Endodermal cell (in vitro differentiated cells): ENCODE data around the gene DENND5B. TPM values are rescaled to one million over a fixed set of nuclear protein-coding genes. Genes with fewer than 3 reads are reported as not detected.
"Not testable (repeated sequence)": the region's sequence is repeated elsewhere in the genome, so short reads cannot be mapped to it uniquely, and the experiment has no call there.

Source experiments
- DNase-seq: peaks from one replicate; pipeline ENCODE4 v3.0.0-alpha.2; 2017
- H3K27ac ChIP-seq: 2 replicates; pipeline ENCODE4 v1.5.1; 2013; ENCODE audit warnings: mild to moderate bottlenecking, low read depth, low read length, moderate library complexity
- H3K27me3 ChIP-seq: 2 replicates; pipeline ENCODE4 v1.6.1; 2013; ENCODE audit warnings: mild to moderate bottlenecking, low read length, moderate library complexity; ENCODE audit not compliant: insufficient read depth, control insufficient read depth, poor library complexity, severe bottlenecking
- H3K36me3 ChIP-seq: 2 replicates; pipeline ENCODE4 v1.7.0; 2013; ENCODE audit warnings: mild to moderate bottlenecking, low read length, moderate library complexity; ENCODE audit not compliant: control insufficient read depth, insufficient read depth
- H3K4me1 ChIP-seq: one replicate; pipeline ENCODE4 v1.7.0; 2013; ENCODE audit warnings: low read length; ENCODE audit not compliant: control insufficient read depth, insufficient read depth
- H3K4me3 ChIP-seq: 2 replicates; pipeline ENCODE4 v1.5.1; 2013; ENCODE audit warnings: mild to moderate bottlenecking, low read length, moderate library complexity
- H3K9ac ChIP-seq: 2 replicates; pipeline ENCODE4 v1.6.1; 2013; ENCODE audit warnings: mild to moderate bottlenecking, low read length, moderate library complexity; ENCODE audit not compliant: poor library complexity, severe bottlenecking; ENCODE audit errors: extremely low read depth
- H3K9me3 ChIP-seq: 2 replicates; pipeline ENCODE4 v1.6.1; 2013; ENCODE audit warnings: mild to moderate bottlenecking, low read length, moderate library complexity; ENCODE audit not compliant: control insufficient read depth
- H3K27ac Mint-ChIP-seq: 2 replicates; pipeline ENCODE4 v1.8.0; 2020; ENCODE audit warnings: mixed read lengths
- H3K27me3 Mint-ChIP-seq: 2 replicates; pipeline ENCODE4 v1.8.0; 2021; ENCODE audit warnings: mild to moderate bottlenecking, mixed read lengths; ENCODE audit not compliant: insufficient read depth
- H3K36me3 Mint-ChIP-seq: 2 replicates; pipeline ENCODE4 v1.8.0; 2020; ENCODE audit warnings: low read depth, mixed read lengths
- H3K4me1 Mint-ChIP-seq: 2 replicates; pipeline ENCODE4 v1.8.0; 2020; ENCODE audit warnings: mixed read lengths
- H3K4me3 Mint-ChIP-seq: 2 replicates; pipeline ENCODE4 v1.8.0; 2020; ENCODE audit warnings: mild to moderate bottlenecking, moderate library complexity, mixed read lengths
- H3K9me3 Mint-ChIP-seq: 2 replicates; pipeline ENCODE4 v1.8.0; 2020; ENCODE audit warnings: mild to moderate bottlenecking, mixed read lengths
- CTCF ChIP-seq: fragments of 200-600 bp; sonication (generic); conservative IDR thresholded peaks from 2 replicates; pipeline ENCODE4 v1.5.0; 2021; ENCODE audit warnings: antibody characterized with exemption, mild to moderate bottlenecking
- WGBS, 2 experiments: methylation state at CpG; one replicate each; pipeline versions ENCODE4 v1.1.5 to v1.1.7; 2013; ENCODE audit warnings: missing lambda C conversion rate in 2 of 2, mixed read lengths in 1 of 2; ENCODE audit not compliant: insufficient coverage in 1 of 2, insufficient read length in 1 of 2; 5-methylcytosine and 5-hydroxymethylcytosine counted together
- total RNA-seq, 2 donors: library from RNA; stranded (reverse); fragmentation: NEBNext Ultra II Directional in 1 of 2; extraction: Animal tissue kit (Norgen Biotek cat#: 25700) in 1 of 2; gene quantifications; 2 replicates in 1 of 2; 3 replicates in 1 of 2; pipeline ENCODE4 v1.2.1, GENCODE V29; 2021

Gene DENND5B
- total RNA-seq, 2 donors from 2014 or later, result 24.5 to 34.2 TPM

- no peak for DNase-seq
- Histone ChIP-seq H3K9ac (no peak overlapping the region), H3K9me3 (no peaks in the 10 kb centered on the region), H3K4me1 (peaks cover 3% of the 10 kb centered on the region), H3K4me3 (no peak overlapping the region), H3K27me3 (no peaks in the 10 kb centered on the region), H3K36me3 (no peaks in the 10 kb centered on the region), H3K27ac (no peak overlapping the region)
- H3K36me3 Mint-ChIP-seq, result peaks cover 9% of the 10 kb centered on the region
- no peak overlapping the region for H3K4me3 Mint-ChIP-seq
- H3K4me1 Mint-ChIP-seq, result peaks cover 34% of the 10 kb centered on the region
- no peak overlapping the region for H3K27ac Mint-ChIP-seq
- no peaks in the 10 kb centered on the region for H3K27me3 Mint-ChIP-seq
- no peak for TF ChIP-seq CTCF
- no peaks in the 10 kb centered on the region for H3K9me3 Mint-ChIP-seq
Measured at GRCh38 chr12:31477687-31478086, 113.2 kb downstream of the DENND5B start.

GRCh38 chr12:31476437-31476836 lies 114.5 kb downstream of the DENND5B start:
- no peak for TF ChIP-seq CTCF
- H3K27ac ChIP-seq, result no peak overlapping the region
- 97% methylated on average over 3 of the region's 4 CpGs; no CpG with 5 or more reads in 1 of the 2 experiments for WGBS, 2 experiments
- H3K4me3 Mint-ChIP-seq, result no peak overlapping the region
- H3K36me3 ChIP-seq, result no peaks in the 10 kb centered on the region
- peaks cover 9% of the 10 kb centered on the region for H3K36me3 Mint-ChIP-seq
- peaks cover 3% of the 10 kb centered on the region for H3K4me1 ChIP-seq
- H3K4me3 ChIP-seq, result no peak overlapping the region
- no peaks in the 10 kb centered on the region for H3K27me3 Mint-ChIP-seq
- H3K9me3 ChIP-seq, result no peaks in the 10 kb centered on the region
- H3K9ac ChIP-seq, result no peak overlapping the region
- no peaks in the 10 kb centered on the region for H3K27me3 ChIP-seq
- no peaks in the 10 kb centered on the region for H3K9me3 Mint-ChIP-seq
- H3K27ac Mint-ChIP-seq, result no peak overlapping the region
- H3K4me1 Mint-ChIP-seq, result peaks cover 34% of the 10 kb centered on the region
- no peak for DNase-seq

GRCh38 chr12:31475610-31476009 lies 115.3 kb downstream of the DENND5B start:
- not testable (repeated sequence) for H3K9ac ChIP-seq, H3K4me3 ChIP-seq, H3K4me3 Mint-ChIP-seq, H3K4me1 ChIP-seq, H3K36me3 ChIP-seq, H3K27me3 ChIP-seq, DNase-seq, H3K27ac ChIP-seq, H3K9me3 ChIP-seq, H3K9me3 Mint-ChIP-seq, H3K27me3 Mint-ChIP-seq, H3K36me3 Mint-ChIP-seq
- 90 to 96% methylated on average over 3 to 7 of the region's 7 CpGs for WGBS, 2 experiments
- Mint-ChIP-seq H3K27ac (peak overlapping the region; percentile 9), H3K4me1 (peaks cover 34% of the 10 kb centered on the region)

GRCh38 chr12:31474751-31475150 lies 116.2 kb downstream of the DENND5B start:
- no peak for DNase-seq
- Mint-ChIP-seq H3K4me1 (peaks cover 32% of the 10 kb centered on the region), H3K9me3 (no peaks in the 10 kb centered on the region), H3K36me3 (peaks cover 9% of the 10 kb centered on the region), H3K4me3 (no peak overlapping the region), H3K27ac (no peak overlapping the region), H3K27me3 (no peaks in the 10 kb centered on the region)
- Histone ChIP-seq H3K27ac (no peak overlapping the region), H3K9ac (no peak overlapping the region), H3K36me3 (no peaks in the 10 kb centered on the region), H3K9me3 (no peaks in the 10 kb centered on the region), H3K4me1 (peaks cover 3% of the 10 kb centered on the region), H3K4me3 (no peak overlapping the region), H3K27me3 (no peaks in the 10 kb centered on the region)
- WGBS, 2 experiments, result 100% methylated on average over 2 of the region's 2 CpGs; no CpG with 5 or more reads in 1 of the 2 experiments
- TF ChIP-seq CTCF, result no peak
